VCaP (cell line): Measurements from ENCODE around the gene NR2E3.

Experiments used
- H3K27ac ChIP-seq: fragments of 450-650 bp; 2 replicates; pipeline ENCODE4 v1.5.1; 2017
- TF ChIP-seq, protein P1 (sequence below): fragments of 450-650 bp; conservative IDR thresholded peaks from 2 replicates; pipeline ENCODE4 v1.5.1; 2017; ENCODE audit warnings: mild to moderate bottlenecking, moderate library complexity

NR2E3 gene

GRCh38 chr15:71810256-71811035, at the start of gene NR2E3:
NR2E3 (plus strand) TSS chr15:71810554; CDS start chr15:71810744, 190 bp downstream.
- no peak within 1 kb of the TSS for H3K27ac ChIP-seq
- TF ChIP-seq, protein P1, sequence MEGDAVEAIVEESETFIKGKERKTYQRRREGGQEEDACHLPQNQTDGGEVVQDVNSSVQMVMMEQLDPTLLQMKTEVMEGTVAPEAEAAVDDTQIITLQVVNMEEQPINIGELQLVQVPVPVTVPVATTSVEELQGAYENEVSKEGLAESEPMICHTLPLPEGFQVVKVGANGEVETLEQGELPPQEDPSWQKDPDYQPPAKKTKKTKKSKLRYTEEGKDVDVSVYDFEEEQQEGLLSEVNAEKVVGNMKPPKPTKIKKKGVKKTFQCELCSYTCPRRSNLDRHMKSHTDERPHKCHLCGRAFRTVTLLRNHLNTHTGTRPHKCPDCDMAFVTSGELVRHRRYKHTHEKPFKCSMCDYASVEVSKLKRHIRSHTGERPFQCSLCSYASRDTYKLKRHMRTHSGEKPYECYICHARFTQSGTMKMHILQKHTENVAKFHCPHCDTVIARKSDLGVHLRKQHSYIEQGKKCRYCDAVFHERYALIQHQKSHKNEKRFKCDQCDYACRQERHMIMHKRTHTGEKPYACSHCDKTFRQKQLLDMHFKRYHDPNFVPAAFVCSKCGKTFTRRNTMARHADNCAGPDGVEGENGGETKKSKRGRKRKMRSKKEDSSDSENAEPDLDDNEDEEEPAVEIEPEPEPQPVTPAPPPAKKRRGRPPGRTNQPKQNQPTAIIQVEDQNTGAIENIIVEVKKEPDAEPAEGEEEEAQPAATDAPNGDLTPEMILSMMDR: no peak

DNA sequence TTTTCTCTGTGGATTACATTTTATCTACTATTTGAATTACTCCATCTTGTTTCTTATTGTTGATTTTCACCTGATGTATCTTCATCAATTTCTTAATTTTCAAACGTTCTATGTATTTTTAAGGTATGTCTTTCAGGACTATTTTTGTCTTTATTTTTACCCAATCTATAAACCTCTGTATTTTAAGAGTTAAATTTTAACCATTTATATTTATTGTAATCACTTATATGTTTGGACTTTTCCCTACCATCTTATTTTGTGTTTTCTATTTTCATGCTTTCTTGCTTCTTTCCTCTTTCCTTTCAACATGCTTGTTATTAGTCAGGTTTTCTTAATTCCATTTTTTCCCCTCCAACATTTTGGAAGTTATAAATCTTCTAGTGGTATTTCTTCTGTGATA, 49.5 kb upstream of the NR2E3 start:
- H3K27ac ChIP-seq: no peak overlapping the region
- TF ChIP-seq, protein P1: no peak

DNA sequence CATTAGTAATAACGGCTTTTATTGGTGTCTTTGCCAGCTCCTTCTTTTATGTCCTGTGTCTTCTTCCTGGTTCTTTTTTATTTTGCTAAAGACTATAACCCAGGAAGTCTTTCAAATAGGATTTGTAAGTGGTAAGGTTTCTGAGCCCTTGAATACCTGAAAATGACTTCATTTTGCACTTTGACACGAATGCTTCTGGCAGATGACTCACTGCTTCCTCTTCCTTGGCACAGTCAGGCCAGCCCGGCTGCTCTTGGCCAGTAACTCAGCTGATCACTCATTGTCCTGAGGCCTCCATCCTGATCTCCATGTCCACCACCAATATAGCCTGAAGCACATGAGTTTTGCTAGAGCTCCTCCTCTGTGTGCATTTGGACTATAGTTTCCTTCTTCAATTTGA, 48.7 kb upstream of the NR2E3 start:
- TF ChIP-seq, protein P1: no peak
- H3K27ac ChIP-seq: no peak overlapping the region

- H3K27ac ChIP-seq: no peak overlapping the region
- TF ChIP-seq, protein P1: no peak
Observed at GRCh38 chr15:71768184-71768583, 42.2 kb upstream of the NR2E3 start.

DNA sequence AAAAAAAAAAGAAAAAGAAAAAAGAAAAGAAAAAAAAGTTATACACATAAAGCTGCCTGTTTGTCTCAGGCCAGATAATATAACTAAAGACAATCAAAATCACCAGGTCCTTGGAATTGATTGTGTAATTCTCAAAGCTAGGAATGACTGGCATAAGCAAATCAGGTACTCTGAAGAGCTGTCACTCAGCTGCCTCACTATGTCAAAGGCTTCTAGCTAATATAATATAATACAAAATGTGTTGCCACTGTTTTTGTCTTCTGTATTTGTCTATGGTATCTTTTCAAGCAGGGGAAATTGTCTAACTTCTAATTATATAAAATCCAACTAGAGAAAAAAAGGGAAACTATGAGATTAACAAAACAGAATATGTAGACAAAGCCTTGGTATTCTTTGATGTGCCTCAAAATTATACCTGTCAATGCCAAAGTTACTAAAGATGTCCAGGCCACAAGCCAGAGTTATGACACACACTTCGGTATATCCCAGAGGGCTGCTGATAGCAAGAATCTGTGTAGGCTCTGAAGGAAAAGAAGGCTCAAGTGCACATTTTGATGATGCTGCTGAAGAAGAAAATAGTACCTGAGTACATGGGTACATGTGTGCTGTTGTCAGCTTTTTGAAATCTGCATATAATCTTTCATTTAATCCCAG, 37.0 kb upstream of the NR2E3 start:
- TF ChIP-seq, protein P1: no peak

GRCh38 chr15:71775856-71776255, 34.5 kb upstream of the NR2E3 start:
- TF ChIP-seq, protein P1: no peak
- H3K27ac ChIP-seq: no peak overlapping the region

More for the DNA sequence above, 37.0 kb upstream of the NR2E3 start:
- H3K27ac ChIP-seq: no peak overlapping the region

DNA sequence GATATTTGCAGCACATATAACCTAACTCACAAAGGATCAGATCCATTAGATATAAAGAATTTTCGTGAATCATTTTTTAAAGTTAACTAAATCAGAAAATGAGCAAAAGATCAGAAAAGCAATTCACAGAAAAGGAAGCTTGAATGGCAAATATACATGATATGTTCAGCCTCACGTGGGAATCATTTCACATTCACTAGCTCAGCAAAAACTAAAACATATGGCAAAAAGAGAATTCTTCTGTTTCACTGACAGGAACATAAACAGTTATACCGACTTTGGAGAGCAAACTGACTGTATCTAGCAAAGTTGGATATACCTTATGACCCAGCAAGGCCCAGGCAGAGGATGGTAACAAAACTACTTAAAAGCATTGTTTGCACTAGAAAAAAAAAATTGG, 34.0 kb upstream of the NR2E3 start:
- H3K27ac ChIP-seq: no peak overlapping the region
- TF ChIP-seq, protein P1: no peak
